Suprapubic skin (tissue), 4 donors: ENCODE measurements around the gene ANKRD63.

ENCODE experiments used
- EP300 ChIP-seq: sonication (generic); formaldehyde crosslinking; IDR thresholded peaks from one replicate; pipeline ENCODE4 v1.6.1; 2017; ENCODE audit warnings: antibody characterized with exemption
- POLR2A ChIP-seq, 2 donors: fragments of 450-650 bp; IDR thresholded peaks; one replicate each; pipeline ENCODE4 v1.6.1; 2017; ENCODE audit warnings: antibody characterized with exemption in 2 of 2, mild to moderate bottlenecking in 2 of 2, moderate library complexity in 2 of 2
- POLR2AphosphoS5 ChIP-seq, 3 donors: sonication (generic); formaldehyde crosslinking; IDR thresholded peaks; one replicate each; pipeline ENCODE4 v1.6.1; 2017; ENCODE audit warnings: antibody characterized with exemption in 3 of 3
- TF ChIP-seq, protein P1 (sequence below), 2 donors: fragments of 200-600 bp in 1 of 2; fragments of 450-650 bp in 1 of 2; sonication (generic) in 1 of 2; IDR thresholded peaks; one replicate each; pipeline ENCODE4 v1.5.1; 2016 to 2019; ENCODE audit warnings: antibody characterized with exemption in 2 of 2, mild to moderate bottlenecking in 1 of 2, moderate library complexity in 1 of 2

DNA sequence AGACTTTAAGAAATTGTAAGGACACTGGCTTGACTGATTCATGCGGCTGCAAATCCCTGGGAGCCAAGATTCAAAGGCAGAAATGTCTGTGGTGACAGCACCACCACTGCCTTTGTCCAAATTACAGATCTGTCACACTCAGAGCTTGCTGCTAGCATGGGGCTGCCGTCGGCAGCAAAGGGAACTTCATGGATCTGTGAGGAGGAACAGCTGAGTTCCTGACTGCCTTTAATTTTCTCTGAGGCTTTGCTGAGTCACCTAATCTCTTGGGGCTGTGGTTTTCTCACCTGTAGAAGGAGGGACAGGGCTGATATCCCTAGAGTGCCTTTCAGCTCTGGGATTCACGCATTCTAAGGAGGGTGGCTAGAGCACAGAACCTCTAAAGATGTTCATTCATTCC lies 48.1 kb downstream of the ANKRD63 start:
- TF ChIP-seq, protein P1, sequence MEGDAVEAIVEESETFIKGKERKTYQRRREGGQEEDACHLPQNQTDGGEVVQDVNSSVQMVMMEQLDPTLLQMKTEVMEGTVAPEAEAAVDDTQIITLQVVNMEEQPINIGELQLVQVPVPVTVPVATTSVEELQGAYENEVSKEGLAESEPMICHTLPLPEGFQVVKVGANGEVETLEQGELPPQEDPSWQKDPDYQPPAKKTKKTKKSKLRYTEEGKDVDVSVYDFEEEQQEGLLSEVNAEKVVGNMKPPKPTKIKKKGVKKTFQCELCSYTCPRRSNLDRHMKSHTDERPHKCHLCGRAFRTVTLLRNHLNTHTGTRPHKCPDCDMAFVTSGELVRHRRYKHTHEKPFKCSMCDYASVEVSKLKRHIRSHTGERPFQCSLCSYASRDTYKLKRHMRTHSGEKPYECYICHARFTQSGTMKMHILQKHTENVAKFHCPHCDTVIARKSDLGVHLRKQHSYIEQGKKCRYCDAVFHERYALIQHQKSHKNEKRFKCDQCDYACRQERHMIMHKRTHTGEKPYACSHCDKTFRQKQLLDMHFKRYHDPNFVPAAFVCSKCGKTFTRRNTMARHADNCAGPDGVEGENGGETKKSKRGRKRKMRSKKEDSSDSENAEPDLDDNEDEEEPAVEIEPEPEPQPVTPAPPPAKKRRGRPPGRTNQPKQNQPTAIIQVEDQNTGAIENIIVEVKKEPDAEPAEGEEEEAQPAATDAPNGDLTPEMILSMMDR (IDR thresholded peaks at IDR 0.05): no peak
- TF ChIP-seq POLR2A (IDR thresholded peaks at IDR 0.05) (no peak), EP300 (no peak), POLR2AphosphoS5 (IDR thresholded peaks at IDR 0.05) (no peak)
